HG03575 (cell line): ENCODE measurements around the gene NDUFS8.

Source experiments
- ATAC-seq: cut with Tn5 transposase; IDR thresholded peaks from one replicate; pipeline ENCODE4 v1.9.1; 2021; ENCODE audit not compliant: unreplicated experiment, insufficient number of reproducible peaks, low FRiP score; ENCODE audit errors: extremely low read depth

The NDUFS8 gene

DNA sequence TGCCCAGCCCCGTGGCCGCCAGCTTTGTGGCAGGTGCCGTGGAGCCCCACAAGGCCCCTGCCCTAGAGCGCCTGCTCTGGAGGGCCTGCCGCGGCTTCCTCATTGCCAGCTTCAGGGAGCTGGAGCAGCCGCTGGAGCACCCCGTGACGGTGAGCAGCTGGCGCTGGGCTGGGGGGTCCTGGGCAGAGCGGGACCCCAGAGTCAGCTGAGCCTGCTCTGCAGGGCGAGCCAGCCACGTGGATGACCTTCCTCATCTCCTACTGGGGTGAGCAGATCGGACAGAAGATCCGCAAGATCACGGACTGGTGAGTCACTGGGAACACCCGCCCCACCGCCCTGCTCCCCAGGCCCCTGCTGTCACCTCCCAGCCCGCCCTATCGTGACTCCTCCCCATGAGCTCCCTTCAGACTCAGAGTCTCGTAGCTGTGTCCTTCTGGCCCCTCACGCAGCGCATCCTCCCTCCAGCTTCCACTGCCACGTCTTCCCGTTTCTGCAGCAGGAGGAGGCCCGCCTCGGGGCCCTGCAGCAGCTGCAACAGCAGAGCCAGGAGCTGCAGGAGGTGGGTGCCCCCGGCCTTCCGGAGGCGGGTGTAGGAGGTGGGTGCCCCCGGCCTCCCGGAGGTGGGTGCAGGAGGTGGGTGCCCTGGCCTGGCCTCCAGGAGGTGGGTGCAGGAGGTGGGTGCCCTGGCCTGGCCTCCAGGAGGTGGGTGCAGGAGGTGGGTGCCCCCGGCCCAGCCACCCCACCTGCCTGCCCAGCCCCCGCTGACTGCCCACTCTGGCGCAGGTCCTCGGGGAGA lies 13.1 kb downstream of the NDUFS8 start:
- ATAC-seq: no peak

DNA sequence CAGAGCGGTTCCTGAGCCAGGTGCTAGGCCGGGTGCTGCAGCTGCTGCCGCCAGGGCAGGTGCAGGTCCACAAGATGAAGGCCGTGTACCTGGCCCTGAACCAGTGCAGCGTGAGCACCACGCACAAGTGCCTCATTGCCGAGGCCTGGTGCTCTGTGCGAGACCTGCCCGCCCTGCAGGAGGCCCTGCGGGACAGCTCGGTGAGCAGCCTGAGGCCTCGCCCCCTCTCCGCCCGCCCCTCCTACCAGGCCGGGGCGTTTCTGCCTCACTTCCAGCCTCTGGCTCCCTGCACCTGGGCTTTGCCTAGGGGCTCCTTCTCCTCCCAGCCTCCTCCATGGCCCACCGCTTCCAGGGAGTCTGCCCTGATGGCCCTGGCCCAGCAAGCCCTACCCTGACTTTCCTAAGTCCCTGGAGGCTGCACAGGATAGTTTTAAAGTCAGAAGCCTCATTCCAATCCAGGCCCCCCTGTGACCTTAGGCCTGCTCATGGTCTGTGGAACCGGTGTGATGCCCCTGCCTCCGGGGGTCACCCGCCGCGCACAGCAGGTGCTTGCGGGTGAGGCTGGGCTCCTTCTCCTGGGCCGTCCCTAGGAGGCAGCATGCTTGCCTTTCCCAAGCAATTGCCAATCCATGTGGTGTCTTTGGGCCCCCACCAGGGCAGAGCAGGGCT lies 13.8 kb downstream of the NDUFS8 start:
- ATAC-seq: no peak

DNA sequence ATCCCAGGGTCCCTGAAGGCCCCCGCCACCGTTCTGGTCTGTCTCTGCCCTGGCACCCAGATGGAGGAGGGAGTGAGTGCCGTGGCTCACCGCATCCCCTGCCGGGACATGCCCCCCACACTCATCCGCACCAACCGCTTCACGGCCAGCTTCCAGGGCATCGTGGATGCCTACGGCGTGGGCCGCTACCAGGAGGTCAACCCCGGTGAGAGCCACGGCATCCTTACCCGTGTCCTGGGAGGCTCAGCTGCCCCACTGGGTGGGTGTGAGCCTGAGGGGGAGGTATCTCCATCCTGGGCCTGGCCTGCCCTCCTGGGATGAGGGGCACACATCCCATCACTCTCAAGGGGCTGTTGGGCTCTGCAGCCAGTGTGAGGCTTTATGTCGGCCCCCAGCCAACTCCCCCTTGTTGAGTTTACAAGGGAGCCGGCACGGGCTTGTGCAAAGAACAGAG lies 14.4 kb downstream of the NDUFS8 start:
- ATAC-seq: no peak

DNA sequence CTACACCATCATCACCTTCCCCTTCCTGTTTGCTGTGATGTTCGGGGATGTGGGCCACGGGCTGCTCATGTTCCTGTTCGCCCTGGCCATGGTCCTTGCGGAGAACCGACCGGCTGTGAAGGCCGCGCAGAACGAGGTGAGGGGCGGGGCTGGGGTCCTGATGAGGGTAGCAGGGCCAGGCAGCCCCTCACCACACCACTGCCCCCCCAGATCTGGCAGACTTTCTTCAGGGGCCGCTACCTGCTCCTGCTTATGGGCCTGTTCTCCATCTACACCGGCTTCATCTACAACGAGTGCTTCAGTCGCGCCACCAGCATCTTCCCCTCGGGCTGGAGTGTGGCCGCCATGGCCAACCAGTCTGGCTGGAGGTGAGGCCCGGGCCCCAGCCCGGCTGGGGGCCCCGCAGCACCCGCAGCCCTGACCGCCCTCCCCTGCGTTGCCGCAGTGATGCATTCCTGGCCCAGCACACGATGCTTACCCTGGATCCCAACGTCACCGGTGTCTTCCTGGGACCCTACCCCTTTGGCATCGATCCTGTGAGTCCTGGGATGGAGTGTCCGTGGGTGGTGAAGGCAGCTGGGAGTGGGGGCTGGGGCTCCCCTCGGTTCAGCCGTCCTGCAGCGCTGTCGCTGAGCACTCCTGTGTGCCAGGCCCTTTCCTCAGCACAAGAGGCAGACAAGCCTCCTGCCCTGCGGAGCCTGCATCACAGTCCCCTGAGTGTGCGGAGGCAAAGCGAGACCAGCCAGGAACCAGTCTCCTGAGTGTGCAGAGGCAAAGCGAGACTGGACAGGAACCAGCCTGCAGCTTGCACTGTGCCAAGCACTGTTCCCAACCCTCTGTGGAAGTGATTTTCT lies 17.2 kb downstream of the NDUFS8 start:
- no peak for ATAC-seq

DNA sequence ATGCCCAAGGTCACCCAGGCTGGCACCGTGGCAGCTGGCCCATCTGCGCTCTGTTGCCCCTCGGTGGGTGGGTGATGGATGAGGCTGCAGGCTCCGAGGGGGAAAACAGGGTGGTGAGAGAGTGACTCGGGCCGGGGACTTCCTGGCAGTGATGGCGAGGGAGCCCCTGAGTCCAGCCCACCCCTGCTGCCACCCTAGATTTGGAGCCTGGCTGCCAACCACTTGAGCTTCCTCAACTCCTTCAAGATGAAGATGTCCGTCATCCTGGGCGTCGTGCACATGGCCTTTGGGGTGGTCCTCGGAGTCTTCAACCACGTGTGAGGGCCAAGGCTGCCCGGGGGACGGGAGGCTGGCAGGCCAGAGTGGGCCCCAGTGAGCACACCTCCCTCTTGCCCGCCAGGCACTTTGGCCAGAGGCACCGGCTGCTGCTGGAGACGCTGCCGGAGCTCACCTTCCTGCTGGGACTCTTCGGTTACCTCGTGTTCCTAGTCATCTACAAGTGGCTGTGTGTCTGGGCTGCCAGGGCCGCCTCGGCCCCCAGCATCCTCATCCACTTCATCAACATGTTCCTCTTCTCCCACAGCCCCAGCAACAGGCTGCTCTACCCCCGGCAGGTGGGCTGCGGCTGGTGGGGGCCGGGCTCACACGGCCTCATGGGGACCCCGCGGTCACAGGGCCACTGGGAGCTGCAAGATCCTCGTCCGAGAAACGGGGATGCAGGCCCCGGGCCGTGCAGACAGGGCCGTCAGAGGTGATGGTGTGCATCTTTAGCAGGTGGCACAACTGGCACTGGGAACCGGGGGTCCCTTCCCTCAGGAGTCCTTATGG lies 18.4 kb downstream of the NDUFS8 start:
- no peak for ATAC-seq

DNA sequence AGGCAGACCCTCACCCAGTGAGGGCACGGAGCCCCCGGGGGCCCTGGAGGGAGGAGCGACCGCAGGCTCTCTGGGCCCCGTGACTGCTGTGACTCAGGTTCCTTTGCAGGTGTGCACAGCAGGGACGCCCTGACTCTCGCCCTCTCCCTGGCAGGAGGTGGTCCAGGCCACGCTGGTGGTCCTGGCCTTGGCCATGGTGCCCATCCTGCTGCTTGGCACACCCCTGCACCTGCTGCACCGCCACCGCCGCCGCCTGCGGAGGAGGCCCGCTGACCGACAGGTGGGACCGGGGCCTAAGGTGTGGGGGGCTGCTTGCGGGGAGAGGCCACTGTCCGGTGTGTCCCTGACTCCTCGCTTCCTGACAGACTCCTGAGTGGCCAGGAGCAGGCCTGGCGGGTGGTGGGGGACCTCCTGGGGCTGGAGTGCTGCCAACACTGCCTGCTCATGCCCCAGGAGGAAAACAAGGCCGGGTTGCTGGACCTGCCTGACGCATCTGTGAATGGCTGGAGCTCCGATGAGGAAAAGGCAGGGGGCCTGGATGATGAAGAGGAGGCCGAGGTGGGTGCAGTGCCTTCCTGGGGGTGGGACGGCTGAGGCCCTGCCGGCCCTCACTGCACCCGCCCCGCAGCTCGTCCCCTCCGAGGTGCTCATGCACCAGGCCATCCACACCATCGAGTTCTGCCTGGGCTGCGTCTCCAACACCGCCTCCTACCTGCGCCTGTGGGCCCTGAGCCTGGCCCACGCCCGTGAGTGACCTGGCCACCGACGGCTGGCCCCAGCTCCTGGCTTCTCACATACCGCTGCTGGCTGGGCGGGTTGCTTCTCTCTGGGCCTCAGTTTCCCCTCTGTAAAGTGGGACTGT lies 19.3 kb downstream of the NDUFS8 start:
- no peak for ATAC-seq

DNA sequence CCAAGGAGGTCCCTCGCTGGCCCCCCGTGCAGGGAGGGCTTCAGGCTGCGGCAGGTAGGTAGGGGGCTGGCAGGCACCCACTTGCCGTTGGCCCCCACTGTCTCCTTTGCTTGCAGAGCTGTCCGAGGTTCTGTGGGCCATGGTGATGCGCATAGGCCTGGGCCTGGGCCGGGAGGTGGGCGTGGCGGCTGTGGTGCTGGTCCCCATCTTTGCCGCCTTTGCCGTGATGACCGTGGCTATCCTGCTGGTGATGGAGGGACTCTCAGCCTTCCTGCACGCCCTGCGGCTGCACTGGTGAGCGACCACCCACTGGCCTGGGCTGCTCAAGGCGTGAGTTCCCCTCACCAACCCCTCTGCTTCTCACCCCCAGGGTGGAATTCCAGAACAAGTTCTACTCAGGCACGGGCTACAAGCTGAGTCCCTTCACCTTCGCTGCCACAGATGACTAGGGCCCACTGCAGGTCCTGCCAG lies 19.9 kb downstream of the NDUFS8 start:
- ATAC-seq: no peak

DNA sequence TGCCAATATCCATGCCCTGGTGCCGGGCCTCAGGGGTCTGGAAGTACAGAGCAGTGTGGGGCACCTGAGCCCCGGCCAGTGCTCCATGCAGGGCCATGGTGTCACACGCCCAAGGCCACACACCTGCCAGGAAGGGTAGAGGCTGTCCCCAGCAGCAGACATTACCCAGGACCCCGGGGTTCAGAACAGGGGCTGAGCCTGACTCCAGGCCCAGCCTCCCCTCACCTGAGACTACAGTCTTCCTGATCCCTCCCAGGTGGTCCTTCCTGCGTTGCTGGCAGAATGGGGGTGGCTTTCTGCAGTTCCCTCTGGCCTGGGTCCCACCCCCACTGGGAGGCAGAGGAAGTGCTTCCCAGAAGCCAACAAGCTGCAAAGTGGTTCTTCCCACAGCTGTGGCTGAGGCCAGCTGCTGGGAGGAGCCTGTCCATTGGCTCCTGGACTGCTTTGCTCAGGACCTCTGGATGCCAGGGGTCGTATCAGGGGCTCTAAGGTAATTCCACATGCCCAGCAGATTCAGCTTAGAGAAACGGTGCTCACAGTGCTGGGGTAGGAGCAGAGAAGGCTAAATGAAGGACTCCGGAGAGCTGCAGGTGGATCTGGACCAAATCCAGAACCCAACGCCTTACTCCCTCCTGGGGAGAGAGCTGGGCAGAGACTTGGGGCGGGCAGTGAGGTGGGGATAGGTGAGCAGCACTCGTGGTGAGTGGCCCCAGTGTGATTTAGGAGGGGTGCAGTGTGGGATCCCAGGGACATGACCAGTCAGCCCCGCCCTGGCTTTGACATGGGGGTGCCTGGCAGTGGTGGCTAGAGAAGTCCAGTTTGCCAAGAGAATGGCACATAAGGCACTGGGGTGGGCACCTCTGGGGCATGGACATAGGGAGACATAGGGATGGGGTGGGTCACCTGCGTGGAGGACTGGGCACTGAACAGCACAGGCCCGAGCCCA lies 21.0 kb downstream of the NDUFS8 start:
- ATAC-seq: no peak

DNA sequence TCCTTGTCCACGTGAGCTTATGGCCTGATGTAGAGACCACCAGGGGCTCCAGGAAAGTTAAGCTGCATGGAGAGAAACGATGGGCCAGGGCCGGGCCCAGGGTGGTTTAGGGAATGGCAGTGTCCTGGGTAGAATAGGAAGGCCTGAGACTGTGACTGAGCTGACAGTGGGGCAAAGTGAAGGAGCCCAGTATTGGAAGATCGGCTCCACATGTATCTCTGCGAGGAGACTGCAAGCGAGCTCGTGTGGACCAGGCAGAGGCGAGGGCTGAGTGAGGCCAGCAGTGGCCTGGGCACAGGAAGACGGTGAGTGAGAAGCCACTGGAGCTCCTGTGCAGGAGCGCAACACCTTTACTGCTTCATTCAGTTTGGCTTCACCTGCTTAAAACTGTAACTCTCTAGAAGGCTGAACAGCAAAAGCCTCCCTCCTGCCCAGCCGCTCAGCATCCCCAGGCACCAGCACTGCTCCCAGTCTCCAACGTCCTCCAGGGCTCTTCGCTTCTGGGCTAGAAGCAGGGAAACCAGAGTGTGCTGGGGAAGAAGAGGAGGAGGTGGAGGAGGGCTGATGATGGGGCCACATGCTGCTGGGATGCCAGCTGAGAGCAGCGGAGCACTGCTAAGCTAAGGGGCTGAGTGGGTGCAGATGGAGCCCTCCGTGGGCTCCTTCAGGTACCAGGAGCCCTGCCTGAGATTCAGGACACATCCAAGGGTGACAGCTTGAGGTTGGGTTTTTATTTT lies 21.8 kb downstream of the NDUFS8 start:
- no peak for ATAC-seq

DNA sequence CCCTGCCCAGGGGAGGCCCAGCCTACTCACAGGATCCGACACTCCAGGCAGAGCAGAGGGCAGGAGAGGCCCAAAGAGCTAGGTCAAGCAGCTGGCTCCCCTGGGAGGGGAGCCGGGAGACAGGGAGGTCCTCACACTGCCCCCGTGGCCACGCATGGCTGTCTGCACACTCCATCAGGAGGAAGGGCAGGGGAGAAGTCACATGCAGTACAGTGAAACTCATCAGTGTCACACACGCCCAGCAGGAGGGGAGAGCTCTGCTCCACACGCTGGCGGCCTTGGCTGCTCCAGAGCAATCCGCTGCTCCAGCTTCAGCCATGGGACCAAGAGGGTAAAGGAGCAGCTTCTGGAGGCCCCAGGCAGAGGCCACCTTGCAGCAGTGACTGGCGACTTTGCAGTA lies 22.6 kb downstream of the NDUFS8 start:
- no peak for ATAC-seq

DNA sequence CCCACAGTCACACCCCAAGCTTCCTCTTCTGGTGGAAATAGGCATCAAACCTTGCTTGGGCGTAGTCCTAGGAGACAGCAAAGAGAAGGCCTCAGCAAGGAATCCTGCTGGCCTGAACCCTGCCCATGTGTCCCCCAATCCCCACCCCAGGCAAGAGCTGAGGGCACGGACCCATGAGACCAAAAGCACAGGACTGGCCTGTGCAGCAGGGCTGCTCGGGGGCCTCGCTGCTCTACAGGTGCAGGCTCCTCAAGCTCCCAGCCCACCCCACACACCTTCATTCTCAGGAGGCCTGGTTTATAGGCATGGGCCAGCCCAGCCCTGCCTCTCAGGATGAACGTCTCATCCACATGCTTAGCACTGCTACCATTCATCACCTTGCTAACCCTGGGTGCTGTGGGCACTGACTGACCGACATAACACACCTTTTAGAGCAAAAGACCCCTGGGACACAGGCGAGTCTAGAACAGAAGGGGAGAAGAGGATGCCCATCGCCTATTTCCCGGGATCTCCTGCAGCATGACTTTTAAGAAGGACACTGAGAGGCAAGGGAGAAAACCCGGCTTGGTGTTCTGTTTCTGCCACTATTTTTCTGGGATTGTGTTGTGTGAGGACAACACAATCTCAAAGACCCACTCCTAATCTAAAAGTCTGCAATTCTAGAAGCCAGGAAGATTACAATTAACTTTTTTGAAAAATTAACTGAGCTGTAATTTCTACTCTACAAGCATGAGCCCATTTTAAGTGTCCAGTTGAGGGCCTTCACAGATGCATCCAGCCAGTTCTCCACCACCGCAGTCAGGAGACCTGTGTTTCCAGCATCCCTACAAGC lies 23.7 kb downstream of the NDUFS8 start:
- no peak for ATAC-seq

DNA sequence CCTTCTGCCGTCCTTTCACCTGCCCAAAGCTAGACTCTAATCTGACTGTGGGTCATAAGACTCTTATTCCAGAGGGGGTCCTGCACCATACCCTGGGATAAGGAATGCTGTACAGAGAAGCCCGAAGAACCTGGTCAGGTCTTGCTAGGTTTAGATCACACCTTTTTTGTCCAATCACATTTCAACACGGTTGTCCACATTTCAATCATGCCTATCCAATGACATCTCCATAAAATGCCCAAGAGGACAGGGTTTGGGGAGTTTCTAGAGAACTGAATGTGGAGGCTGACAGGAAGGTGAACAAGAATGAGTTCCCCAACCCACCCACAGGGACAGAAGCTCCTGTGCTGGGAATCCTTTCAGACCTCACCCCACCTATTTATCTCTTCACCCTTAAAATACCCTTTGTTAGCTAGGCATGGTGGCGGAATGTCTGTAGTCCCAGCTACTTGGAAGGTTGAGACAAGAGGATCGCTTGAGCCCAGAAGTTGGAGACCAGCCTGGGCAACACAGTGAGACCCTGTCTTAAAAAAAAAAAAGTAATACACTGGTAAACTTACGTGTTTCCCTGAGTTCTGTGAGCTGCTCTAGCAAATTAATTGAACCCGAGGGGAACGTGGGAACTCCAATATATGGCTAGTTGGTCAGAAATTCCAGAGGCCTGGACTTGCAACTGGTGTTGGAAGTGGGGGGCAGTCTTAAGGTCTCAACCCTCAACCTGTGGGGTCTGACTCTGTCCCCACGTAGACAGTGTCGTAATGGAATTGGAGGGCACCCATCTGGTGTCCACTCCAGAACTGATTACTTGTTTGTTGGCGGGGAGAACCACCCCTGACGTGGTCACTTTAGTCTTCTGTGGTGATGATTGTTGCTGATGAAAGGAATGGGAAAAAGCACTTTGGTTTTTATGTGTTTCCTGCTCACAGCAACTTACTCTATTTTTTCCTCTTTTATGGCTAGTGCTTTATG lies 26.1 kb downstream of the NDUFS8 start:
- ATAC-seq: no peak

DNA sequence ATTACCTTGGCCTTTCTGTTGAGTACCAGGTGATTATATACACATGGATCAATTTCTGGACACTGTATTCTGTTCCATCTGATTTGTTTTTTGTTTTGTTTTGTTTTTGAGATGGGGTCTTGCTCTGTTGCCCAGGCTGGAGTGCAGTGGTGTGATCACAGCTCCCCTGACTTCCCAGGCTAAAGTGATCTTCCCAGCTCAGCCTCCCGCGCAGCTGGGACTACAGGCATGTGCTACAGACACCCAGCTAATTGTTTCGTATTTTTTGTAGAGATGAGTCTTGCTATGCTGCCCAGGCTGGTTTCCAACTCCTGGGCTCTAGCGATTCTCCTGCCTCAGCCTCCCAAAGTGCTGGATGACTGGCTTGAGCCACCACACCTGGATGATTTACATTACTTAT lies 27.3 kb downstream of the NDUFS8 start:
- ATAC-seq: no peak

DNA sequence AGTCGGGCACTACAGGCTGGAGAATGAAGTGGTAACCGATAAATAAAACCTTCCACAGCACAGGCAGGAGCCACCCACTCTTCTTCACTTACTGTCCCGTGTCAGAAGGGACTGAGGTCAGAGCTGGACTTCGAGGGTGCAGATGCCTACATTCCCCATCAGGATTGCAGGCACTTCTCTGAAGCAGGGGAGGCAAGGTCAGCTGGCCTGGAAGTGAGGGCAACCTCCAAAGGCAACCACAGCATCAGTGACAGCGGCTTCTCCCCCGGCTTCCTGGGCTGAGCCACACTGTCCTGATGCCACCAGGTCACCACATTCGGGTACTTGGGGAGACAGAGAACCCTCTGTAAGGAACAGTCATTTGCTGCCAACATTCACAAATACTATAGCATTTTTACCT lies 31.0 kb downstream of the NDUFS8 start:
- no peak for ATAC-seq
